Endothelial cell (in vitro differentiated cells): Measurements from ENCODE around the gene UBN1. TPM values are rescaled to one million over a fixed set of nuclear protein-coding genes. Genes with fewer than 3 reads are reported as not detected.

Source experiments
- DNase-seq: peaks from one replicate; pipeline ENCODE4 v3.0.0; 2021; ENCODE audit warnings: low spot score
- H3K27ac Mint-ChIP-seq: one replicate; pipeline ENCODE4 v1.8.0; 2021; ENCODE audit warnings: mixed read lengths, inconsistent platforms; ENCODE audit not compliant: unreplicated experiment
- H3K27me3 Mint-ChIP-seq: one replicate; pipeline ENCODE4 v1.8.0; 2021; ENCODE audit warnings: mild to moderate bottlenecking, moderate library complexity, mixed read lengths, inconsistent platforms; ENCODE audit not compliant: unreplicated experiment
- H3K36me3 Mint-ChIP-seq: one replicate; pipeline ENCODE4 v1.8.0; 2021; ENCODE audit warnings: mild to moderate bottlenecking, low read depth, mixed read lengths, inconsistent platforms; ENCODE audit not compliant: unreplicated experiment
- H3K4me1 Mint-ChIP-seq: one replicate; pipeline ENCODE4 v1.8.0; 2021; ENCODE audit warnings: mild to moderate bottlenecking, mixed read lengths, inconsistent platforms; ENCODE audit not compliant: unreplicated experiment
- H3K4me3 Mint-ChIP-seq: one replicate; pipeline ENCODE4 v1.8.0; 2021; ENCODE audit warnings: mild to moderate bottlenecking, mixed read lengths, inconsistent platforms; ENCODE audit not compliant: unreplicated experiment
- H3K9me3 Mint-ChIP-seq: one replicate; pipeline ENCODE4 v1.8.0; 2021; ENCODE audit warnings: mixed read lengths, inconsistent platforms; ENCODE audit not compliant: unreplicated experiment
- CTCF ChIP-seq: fragments of 200-600 bp; sonication (generic); IDR thresholded peaks from one replicate; pipeline ENCODE4 v1.5.0; 2021; ENCODE audit warnings: antibody characterized with exemption; ENCODE audit not compliant: unreplicated experiment
- total RNA-seq: library from RNA; stranded (reverse); fragmentation: NEBNext Ultra II Directional; extraction: Animal tissue kit (Norgen Biotek cat#: 25700); gene quantifications from one replicate; pipeline ENCODE4 v1.2.1, GENCODE V29; 2021; ENCODE audit not compliant: unreplicated experiment

Gene UBN1
- total RNA-seq, 1 donor from 2014 or later = 36.4 TPM

- no peak for DNase-seq
- Mint-ChIP-seq H3K4me3 (no peak overlapping the region), H3K4me1 (no peaks in the 10 kb centered on the region), H3K27me3 (peaks cover 15% of the 10 kb centered on the region), H3K9me3 (no peaks in the 10 kb centered on the region), H3K36me3 (peaks cover 6% of the 10 kb centered on the region), H3K27ac (no peak overlapping the region)
- no peak for TF ChIP-seq CTCF
These were observed 50.0 kb downstream of the UBN1 start for GRCh38 chr16:4897328-4897727.

GRCh38 chr16:4898811-4899473 is 51.7 kb downstream of the UBN1 start:
- no peak overlapping the region for H3K27ac Mint-ChIP-seq
- peaks cover 6% of the 10 kb centered on the region for H3K36me3 Mint-ChIP-seq

GRCh38 chr16:4899474-4899846 is 52.2 kb downstream of the UBN1 start:
- H3K4me3 Mint-ChIP-seq = no peak overlapping the region
- peaks cover 12% of the 10 kb centered on the region for H3K27me3 Mint-ChIP-seq
- peaks cover 6% of the 10 kb centered on the region for H3K36me3 Mint-ChIP-seq
- no peaks in the 10 kb centered on the region for H3K9me3 Mint-ChIP-seq
- no peaks in the 10 kb centered on the region for H3K4me1 Mint-ChIP-seq
- TF ChIP-seq CTCF = no peak
- H3K27ac Mint-ChIP-seq = no peak overlapping the region
- no peak for DNase-seq

More at GRCh38 chr16:4898811-4899473, 51.7 kb downstream of the UBN1 start:
- Mint-ChIP-seq H3K9me3 (no peaks in the 10 kb centered on the region), H3K4me1 (no peaks in the 10 kb centered on the region), H3K27me3 (peaks cover 12% of the 10 kb centered on the region), H3K4me3 (no peak overlapping the region)
- DNase-seq = no peak
- no peak for TF ChIP-seq CTCF

- peaks cover 6% of the 10 kb centered on the region for H3K36me3 Mint-ChIP-seq
These were observed 52.8 kb downstream of the UBN1 start for GRCh38 chr16:4900036-4900435.

More at GRCh38 chr16:4900036-4900435, 52.8 kb downstream of the UBN1 start:
- Mint-ChIP-seq H3K9me3 (no peaks in the 10 kb centered on the region), H3K4me1 (no peaks in the 10 kb centered on the region), H3K4me3 (no peak overlapping the region), H3K27ac (no peak overlapping the region), H3K27me3 (peaks cover 10% of the 10 kb centered on the region)
- TF ChIP-seq CTCF = no peak
- DNase-seq = no peak
